Measurements from ENCODE around the gene POLR3C. TPM values are rescaled to one million over a fixed set of nuclear protein-coding genes. Genes with fewer than 3 reads are reported as not detected.

POLR3C gene
- total RNA-seq, 6 experiments from 2014 or later, result 31.4 to 39.1 (median 35.1) TPM

GRCh38 chr1:145879775-145880174 is 55.8 kb downstream of the POLR3C start:
- DNase-seq, result no peak
- H3K4me3 Mint-ChIP-seq, result no peak overlapping the region
- no peaks in the 10 kb centered on the region for H3K9me3 Mint-ChIP-seq
- TF ChIP-seq, protein P1, sequence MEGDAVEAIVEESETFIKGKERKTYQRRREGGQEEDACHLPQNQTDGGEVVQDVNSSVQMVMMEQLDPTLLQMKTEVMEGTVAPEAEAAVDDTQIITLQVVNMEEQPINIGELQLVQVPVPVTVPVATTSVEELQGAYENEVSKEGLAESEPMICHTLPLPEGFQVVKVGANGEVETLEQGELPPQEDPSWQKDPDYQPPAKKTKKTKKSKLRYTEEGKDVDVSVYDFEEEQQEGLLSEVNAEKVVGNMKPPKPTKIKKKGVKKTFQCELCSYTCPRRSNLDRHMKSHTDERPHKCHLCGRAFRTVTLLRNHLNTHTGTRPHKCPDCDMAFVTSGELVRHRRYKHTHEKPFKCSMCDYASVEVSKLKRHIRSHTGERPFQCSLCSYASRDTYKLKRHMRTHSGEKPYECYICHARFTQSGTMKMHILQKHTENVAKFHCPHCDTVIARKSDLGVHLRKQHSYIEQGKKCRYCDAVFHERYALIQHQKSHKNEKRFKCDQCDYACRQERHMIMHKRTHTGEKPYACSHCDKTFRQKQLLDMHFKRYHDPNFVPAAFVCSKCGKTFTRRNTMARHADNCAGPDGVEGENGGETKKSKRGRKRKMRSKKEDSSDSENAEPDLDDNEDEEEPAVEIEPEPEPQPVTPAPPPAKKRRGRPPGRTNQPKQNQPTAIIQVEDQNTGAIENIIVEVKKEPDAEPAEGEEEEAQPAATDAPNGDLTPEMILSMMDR (IDR thresholded peaks at IDR 0.05), result no peak
- H3K27ac Mint-ChIP-seq, result no peak overlapping the region
- no peaks in the 10 kb centered on the region for H3K36me3 Mint-ChIP-seq (ENCODE audit: low read depth)
- peaks cover 22% of the 10 kb centered on the region for H3K4me1 Mint-ChIP-seq (ENCODE audit: low read depth)
- H3K27me3 Mint-ChIP-seq (ENCODE audit: insufficient read depth), result peaks cover 14% of the 10 kb centered on the region

DNA sequence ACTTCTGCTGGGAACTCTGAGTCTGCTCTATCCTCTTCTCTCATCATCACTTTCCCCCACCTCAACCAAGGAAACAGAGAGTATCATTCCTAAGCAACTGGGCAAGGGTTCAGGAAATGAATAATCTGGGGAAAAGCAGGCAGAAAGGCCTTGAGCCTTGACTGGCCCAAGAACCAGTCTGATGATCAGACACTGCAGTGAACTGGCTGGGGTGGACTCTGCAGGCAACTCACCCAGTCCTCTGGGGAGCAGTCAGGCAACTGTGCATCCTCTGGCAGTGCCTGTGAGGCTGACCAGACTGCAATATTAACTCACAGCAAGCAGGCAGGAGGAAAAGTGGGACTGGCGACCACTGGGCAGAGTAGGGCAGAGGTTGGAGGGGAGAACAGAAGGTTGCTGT is 60.7 kb downstream of the POLR3C start:
- no peaks in the 10 kb centered on the region; the same call in 1 of the 2 replicates for H3K27me3 Mint-ChIP-seq (ENCODE audit: insufficient read depth)
- H3K27ac Mint-ChIP-seq, result no peak overlapping the region; the same call in 1 of the 2 replicates
- no peaks in the 10 kb centered on the region for H3K36me3 Mint-ChIP-seq (ENCODE audit: low read depth)
- no peaks in the 10 kb centered on the region for H3K9me3 Mint-ChIP-seq
- H3K4me3 Mint-ChIP-seq, result peak overlapping the region; percentile 88; the same call in 1 of the 2 replicates
- H3K4me1 Mint-ChIP-seq (ENCODE audit: low read depth), result peaks cover 24% of the 10 kb centered on the region
- TF ChIP-seq, protein P1 (IDR thresholded peaks at IDR 0.05), result no peak
- DNase-seq, result peak; percentile 42

DNA sequence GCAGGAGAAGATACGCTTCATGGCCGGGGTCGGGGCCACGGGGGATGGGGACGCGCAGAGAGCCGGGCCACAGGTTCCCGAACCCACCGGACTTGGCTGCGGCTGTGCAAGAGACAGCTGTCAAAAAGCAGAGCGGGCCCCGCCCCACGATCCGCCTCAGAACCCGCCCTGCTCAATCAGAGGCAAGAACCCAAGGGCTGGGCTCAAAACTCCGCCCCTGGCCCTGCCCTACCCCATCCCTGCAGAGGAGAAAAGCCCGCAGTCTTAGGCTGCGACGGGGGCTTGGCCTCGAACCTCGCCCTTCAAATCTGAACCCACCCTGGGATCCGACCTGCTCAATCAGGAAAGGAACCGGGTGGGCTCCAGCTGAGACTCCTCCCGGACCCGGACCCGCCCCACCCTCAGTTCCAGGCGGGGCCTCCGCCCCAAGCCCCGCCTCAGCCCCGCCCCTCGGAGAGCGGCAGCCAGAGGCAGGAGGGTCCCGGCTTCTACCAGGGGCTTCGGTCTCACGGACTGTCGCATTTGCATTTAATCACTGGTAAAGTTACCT is 61.8 kb downstream of the POLR3C start, which contains the start of gene ANKRD35:
Gene ANKRD35, minus strand, starts transcription at position 129 of the 550 bp plus-strand sequence. Its CDS starts 108 bp downstream, at position 21.
- Mint-ChIP-seq H3K4me3 (peak within 1 kb of the TSS; percentile 88), H3K9me3 (no peaks in the 10 kb centered on the region), H3K27ac (no peak within 1 kb of the TSS; the same call in 1 of the 2 replicates), H3K36me3 (ENCODE audit: low read depth) (no peaks in the 10 kb centered on the region), H3K4me1 (ENCODE audit: low read depth) (peaks cover 27% of the 10 kb centered on the region), H3K27me3 (ENCODE audit: insufficient read depth) (no peaks in the 10 kb centered on the region; the same call in 1 of the 2 replicates)
- TF ChIP-seq, protein P1 (IDR thresholded peaks at IDR 0.05), result no peak
- DNase-seq, result peak; percentile 39

- no peak for DNase-seq
- H3K27me3 Mint-ChIP-seq (ENCODE audit: insufficient read depth), result no peaks in the 10 kb centered on the region; the same call in 1 of the 2 replicates
- H3K9me3 Mint-ChIP-seq, result no peaks in the 10 kb centered on the region
- TF ChIP-seq, protein P1 (IDR thresholded peaks at IDR 0.05), result no peak
- H3K27ac Mint-ChIP-seq, result no peak overlapping the region
- H3K4me1 Mint-ChIP-seq (ENCODE audit: low read depth), result peaks cover 32% of the 10 kb centered on the region
- H3K36me3 Mint-ChIP-seq (ENCODE audit: low read depth), result no peaks in the 10 kb centered on the region
- H3K4me3 Mint-ChIP-seq, result peak overlapping the region; percentile 88
These were observed 62.4 kb downstream of the POLR3C start for GRCh38 chr1:145886390-145886789.

DNA sequence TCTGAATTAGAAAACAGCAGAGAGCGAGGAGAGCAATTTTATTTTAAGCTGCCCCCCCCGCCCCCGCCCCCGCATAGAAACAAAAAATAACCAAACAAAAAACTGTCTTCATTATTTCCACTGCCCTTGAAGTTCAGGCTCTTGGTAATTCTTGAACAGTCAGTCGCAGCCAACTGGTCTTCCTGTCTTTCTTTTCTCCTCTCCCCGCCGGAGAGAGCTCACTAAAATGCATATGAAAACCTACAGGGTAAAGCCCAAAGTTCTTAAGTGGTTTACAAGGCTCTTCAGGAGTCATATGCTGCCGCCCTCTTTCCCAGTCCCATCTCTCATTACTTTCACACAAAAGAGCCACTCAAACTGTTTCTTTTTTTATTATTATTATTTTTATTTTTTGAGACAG is 62.8 kb downstream of the POLR3C start:
- no peak for DNase-seq
- TF ChIP-seq, protein P1 (IDR thresholded peaks at IDR 0.05), result no peak
- H3K27ac Mint-ChIP-seq, result no peak overlapping the region
- peak overlapping the region; percentile 88; the same call in 1 of the 2 replicates for H3K4me3 Mint-ChIP-seq
- peaks cover 36% of the 10 kb centered on the region for H3K4me1 Mint-ChIP-seq (ENCODE audit: low read depth)
- no peaks in the 10 kb centered on the region for H3K9me3 Mint-ChIP-seq
- no peaks in the 10 kb centered on the region for H3K36me3 Mint-ChIP-seq (ENCODE audit: low read depth)
- no peaks in the 10 kb centered on the region for H3K27me3 Mint-ChIP-seq (ENCODE audit: insufficient read depth)

Data from HFFc6 (cell line).